Muscle layer of colon (tissue), 2 donors: ENCODE data around the gene RPS6KA2.
"Not testable (repeated sequence)": the region's sequence is repeated elsewhere in the genome, so short reads cannot be mapped to it uniquely, and the experiment has no call there.

Experiments used
- H3K27ac ChIP-seq: one replicate; pipeline ENCODE4 v1.7.0; 2013; ENCODE audit warnings: low read depth, mild to moderate bottlenecking, low read length, moderate library complexity
- H3K27me3 ChIP-seq, 2 donors: one replicate each; pipeline ENCODE4 v1.7.0; 2013; ENCODE audit warnings: low read length in 2 of 2, mild to moderate bottlenecking in 2 of 2; ENCODE audit not compliant: insufficient read depth in 2 of 2, control insufficient read depth in 1 of 2
- H3K36me3 ChIP-seq: one replicate; pipeline ENCODE4 v1.7.0; 2013; ENCODE audit warnings: mild to moderate bottlenecking, low read length; ENCODE audit not compliant: insufficient read depth
- H3K4me1 ChIP-seq: one replicate; pipeline ENCODE4 v1.7.0; 2013; ENCODE audit warnings: mild to moderate bottlenecking, low read length; ENCODE audit not compliant: insufficient read depth
- H3K4me3 ChIP-seq, 2 donors: one replicate each; pipeline ENCODE4 v1.7.0; 2013; ENCODE audit warnings: low read length in 2 of 2, low read depth in 1 of 2, mild to moderate bottlenecking in 1 of 2, moderate library complexity in 1 of 2
- H3K9ac ChIP-seq: one replicate; pipeline ENCODE4 v1.7.0; 2013; ENCODE audit warnings: low read length
- H3K9me3 ChIP-seq: one replicate; pipeline ENCODE4 v1.7.0; 2013; ENCODE audit warnings: mild to moderate bottlenecking, low read length
- donor health status: abdominal sarcoma.
- donor health status: Adenocarcinoma of cecum.

The RPS6KA2 gene

GRCh38 chr6:166640342-166641043 is 13.4 kb upstream of the RPS6KA2 start:
- Histone ChIP-seq H3K9ac (no peak overlapping the region), H3K27me3 (no peaks in the 10 kb centered on the region), H3K27ac (no peak overlapping the region), H3K36me3 (no peaks in the 10 kb centered on the region), H3K4me1 (no peaks in the 10 kb centered on the region), H3K4me3 (no peak overlapping the region), H3K9me3 (no peaks in the 10 kb centered on the region)

GRCh38 chr6:166639921-166640320 is 12.9 kb upstream of the RPS6KA2 start:
- no peak overlapping the region for H3K4me3 ChIP-seq
- H3K9me3 ChIP-seq, result no peaks in the 10 kb centered on the region
- H3K36me3 ChIP-seq, result no peaks in the 10 kb centered on the region
- no peak overlapping the region for H3K27ac ChIP-seq
- no peak overlapping the region for H3K9ac ChIP-seq
- H3K4me1 ChIP-seq, result no peaks in the 10 kb centered on the region
- H3K27me3 ChIP-seq, result no peaks in the 10 kb centered on the region

- Histone ChIP-seq H3K4me1 (no peaks in the 10 kb centered on the region), H3K36me3 (no peaks in the 10 kb centered on the region), H3K9me3 (no peaks in the 10 kb centered on the region), H3K9ac (no peak overlapping the region), H3K27me3 (no peaks in the 10 kb centered on the region), H3K27ac (no peak overlapping the region), H3K4me3 (no peak overlapping the region)
Measured at GRCh38 chr6:166638573-166638964, 11.5 kb upstream of the RPS6KA2 start.

GRCh38 chr6:166637812-166638572 is 10.9 kb upstream of the RPS6KA2 start:
- Histone ChIP-seq H3K4me1 (no peaks in the 10 kb centered on the region), H3K9ac (no peak overlapping the region), H3K36me3 (no peaks in the 10 kb centered on the region), H3K9me3 (no peaks in the 10 kb centered on the region), H3K27ac (no peak overlapping the region), H3K4me3 (no peak overlapping the region), H3K27me3 (no peaks in the 10 kb centered on the region)

- no peaks in the 10 kb centered on the region for H3K4me1 ChIP-seq
Measured at GRCh38 chr6:166636934-166637333, 9.9 kb upstream of the RPS6KA2 start.

GRCh38 chr6:166636191-166636933 is 9.3 kb upstream of the RPS6KA2 start:
- no peak overlapping the region for H3K27ac ChIP-seq
- no peaks in the 10 kb centered on the region for H3K36me3 ChIP-seq
- no peaks in the 10 kb centered on the region for H3K27me3 ChIP-seq
- no peak overlapping the region for H3K9ac ChIP-seq
- H3K9me3 ChIP-seq, result no peaks in the 10 kb centered on the region
- no peaks in the 10 kb centered on the region for H3K4me1 ChIP-seq
- H3K4me3 ChIP-seq, result no peak overlapping the region

More at GRCh38 chr6:166636934-166637333, 9.9 kb upstream of the RPS6KA2 start:
- Histone ChIP-seq H3K9me3 (no peaks in the 10 kb centered on the region), H3K36me3 (no peaks in the 10 kb centered on the region), H3K27ac (no peak overlapping the region), H3K4me3 (no peak overlapping the region), H3K27me3 (no peaks in the 10 kb centered on the region), H3K9ac (no peak overlapping the region)

- H3K4me1 ChIP-seq, result no peaks in the 10 kb centered on the region
- no peak overlapping the region for H3K4me3 ChIP-seq
- H3K36me3 ChIP-seq, result no peaks in the 10 kb centered on the region
- no peaks in the 10 kb centered on the region for H3K27me3 ChIP-seq
- no peaks in the 10 kb centered on the region for H3K9me3 ChIP-seq
- no peak overlapping the region for H3K27ac ChIP-seq
- H3K9ac ChIP-seq, result no peak overlapping the region
Measured at GRCh38 chr6:166635013-166635970, 8.2 kb upstream of the RPS6KA2 start.

- H3K36me3 ChIP-seq, H3K4me1 ChIP-seq, H3K4me3 ChIP-seq, H3K27ac ChIP-seq, H3K9ac ChIP-seq, H3K9me3 ChIP-seq, H3K27me3 ChIP-seq: not testable (repeated sequence)
Measured at GRCh38 chr6:166634581-166634980, 7.5 kb upstream of the RPS6KA2 start.

GRCh38 chr6:166633732-166634535 is 6.9 kb upstream of the RPS6KA2 start:
- no peak overlapping the region for H3K4me3 ChIP-seq
- no peak overlapping the region for H3K9ac ChIP-seq
- no peaks in the 10 kb centered on the region for H3K27me3 ChIP-seq
- H3K36me3 ChIP-seq, result no peaks in the 10 kb centered on the region
- peaks cover under 1% of the 10 kb centered on the region for H3K4me1 ChIP-seq
- H3K27ac ChIP-seq, result no peak overlapping the region
- H3K9me3 ChIP-seq, result no peaks in the 10 kb centered on the region

GRCh38 chr6:166632731-166633130 is 5.7 kb upstream of the RPS6KA2 start:
- H3K9me3 ChIP-seq, result no peaks in the 10 kb centered on the region
- no peak overlapping the region for H3K9ac ChIP-seq
- H3K4me1 ChIP-seq, result peaks cover 10% of the 10 kb centered on the region
- no peaks in the 10 kb centered on the region for H3K36me3 ChIP-seq
- no peaks in the 10 kb centered on the region for H3K27me3 ChIP-seq
- no peak overlapping the region for H3K4me3 ChIP-seq
- no peak overlapping the region for H3K27ac ChIP-seq
